ENCODE measurements around the gene PKN1. TPM values are rescaled to one million over a fixed set of nuclear protein-coding genes. Genes with fewer than 3 reads are reported as not detected.

Gene PKN1
- total RNA-seq, 2 experiments from 2014 or later = 171 TPM

GRCh38 chr19:14473073-14473977 is 40.2 kb downstream of the PKN1 start:
- ChIA-PET CTCF (interaction anchor here (0.6 to 1.4 kb wide), 8 partner anchors 22 to 337 kb away, joined by 3 to 5 read pairs (median 4); partner anchors contain the start of genes ASF1B and GIPC1), POLR2A (interaction anchor here (0.9 to 2.6 kb wide), 9 partner anchors 23 to 337 kb away, joined by 3 to 11 read pairs (median 7); partner anchors contain the start of genes ASF1B, DNAJB1 and PKN1)
- intact Hi-C loops (cut with DNase I, micrococcal nuclease) = loop anchor here (2.0 to 10.0 kb wide), 3 partner anchors 126 to 589 kb away; partner anchors contain the start of gene ASF1B (in 1 of the 2)
- Histone ChIP-seq H3K4me1 (ENCODE audit: insufficient read depth, low read length) (peaks cover 31% of the 10 kb centered on the region), H3K4me3 (ENCODE audit: low read length) (peak overlapping the region; percentile 34), H3K27ac (ENCODE audit: low read depth in 1 of 2, low read length in 2 of 2) (no peak overlapping the region), H3K9me3 (ENCODE audit: control insufficient read depth in 1 of 2, insufficient read depth in 1 of 2, low read length in 2 of 2) (peaks cover 0 to 3% of the 10 kb centered on the region in 2 experiments), H3K27me3 (ENCODE audit: control insufficient read depth in 1 of 2, insufficient read depth in 2 of 2, low read length in 2 of 2) (peaks cover 19 to 22% of the 10 kb centered on the region in 2 experiments), H3K36me3 (ENCODE audit: insufficient read depth, low read length) (peaks cover 36% of the 10 kb centered on the region)
- TF ChIP-seq CTCF (IDR thresholded peaks at IDR 0.05) = no peak
- Mint-ChIP-seq H3K4me1 (ENCODE audit: low read depth) (peaks cover 36% of the 10 kb centered on the region), H3K4me3 (peak overlapping the region; percentile 55), H3K27ac (no peak overlapping the region), H3K27me3 (peaks cover 33% of the 10 kb centered on the region), H3K9me3 (no peaks in the 10 kb centered on the region), H3K36me3 (ENCODE audit: low read depth) (peaks cover 15% of the 10 kb centered on the region)
- DNase-seq (peak in 1 of 14 experiments; percentile 47), ATAC-seq (ENCODE audit: poor library complexity) (no peak)

- Histone ChIP-seq H3K4me3 (ENCODE audit: low read length) (no peak overlapping the region), H3K27me3 (ENCODE audit: control insufficient read depth in 1 of 2, insufficient read depth in 2 of 2, low read length in 2 of 2) (peaks cover 19 to 22% of the 10 kb centered on the region in 2 experiments), H3K27ac (ENCODE audit: low read depth in 1 of 2, low read length in 2 of 2) (no peak overlapping the region), H3K36me3 (ENCODE audit: insufficient read depth, low read length) (peaks cover 37% of the 10 kb centered on the region), H3K4me1 (ENCODE audit: insufficient read depth, low read length) (peaks cover 31% of the 10 kb centered on the region), H3K9me3 (ENCODE audit: control insufficient read depth in 1 of 2, insufficient read depth in 1 of 2, low read length in 2 of 2) (peaks cover 0 to 3% of the 10 kb centered on the region in 2 experiments)
- TF ChIP-seq CTCF (IDR thresholded peaks at IDR 0.05) = no peak
- peak in 1 of 14 experiments; percentile 33 for DNase-seq
- Mint-ChIP-seq H3K27ac (no peak overlapping the region), H3K27me3 (peaks cover 33% of the 10 kb centered on the region), H3K9me3 (no peaks in the 10 kb centered on the region), H3K36me3 (ENCODE audit: low read depth) (peaks cover 7% of the 10 kb centered on the region), H3K4me3 (peak overlapping the region; percentile 1), H3K4me1 (ENCODE audit: low read depth) (peaks cover 36% of the 10 kb centered on the region)
- no peak for ATAC-seq (ENCODE audit: poor library complexity)
- ChIA-PET CTCF (no interaction called here), POLR2A (interaction anchor here (1.8 kb wide), 1 partner anchor 22 kb away, joined by 6 read pairs; no protein-coding TSS in a partner anchor)
- intact Hi-C loops (cut with DNase I, micrococcal nuclease) = loop anchor here (2.0 to 10.0 kb wide), 3 partner anchors 127 to 589 kb away; partner anchors contain the start of gene ASF1B (in 1 of the 2)
Measured at GRCh38 chr19:14473978-14474578, 41.0 kb downstream of the PKN1 start.

- CTCF ChIA-PET = interaction anchor here (0.7 to 1.3 kb wide), 6 partner anchors 13 to 338 kb away, joined by 3 to 8 read pairs (median 4); partner anchors contain the start of genes ASF1B and PKN1
- Histone ChIP-seq H3K36me3 (ENCODE audit: insufficient read depth, low read length) (peaks cover 34% of the 10 kb centered on the region), H3K27me3 (ENCODE audit: control insufficient read depth in 1 of 2, insufficient read depth in 2 of 2, low read length in 2 of 2) (peaks cover 19 to 22% of the 10 kb centered on the region in 2 experiments), H3K4me1 (ENCODE audit: insufficient read depth, low read length) (peaks cover 34% of the 10 kb centered on the region), H3K9me3 (ENCODE audit: control insufficient read depth in 1 of 2, insufficient read depth in 1 of 2, low read length in 2 of 2) (peaks cover 0 to 3% of the 10 kb centered on the region in 2 experiments), H3K4me3 (ENCODE audit: low read length) (no peak overlapping the region), H3K27ac (ENCODE audit: low read depth in 1 of 2, low read length in 2 of 2) (no peak overlapping the region)
- intact Hi-C loops (cut with DNase I, micrococcal nuclease) = loop anchor here (5.0 to 10.0 kb wide), 2 partner anchors 128 to 590 kb away; no protein-coding TSS in a partner anchor
- Mint-ChIP-seq H3K36me3 (ENCODE audit: low read depth) (no peaks in the 10 kb centered on the region), H3K4me3 (peak overlapping the region; percentile 1), H3K27me3 (peaks cover 33% of the 10 kb centered on the region), H3K9me3 (no peaks in the 10 kb centered on the region), H3K4me1 (ENCODE audit: low read depth) (peaks cover 36% of the 10 kb centered on the region), H3K27ac (no peak overlapping the region)
- DNase-seq (no peak), ATAC-seq (ENCODE audit: poor library complexity) (no peak)
- TF ChIP-seq CTCF (IDR thresholded peaks at IDR 0.05) = no peak
- POLR2A ChIA-PET = no interaction called here
Measured at GRCh38 chr19:14474827-14475226, 41.7 kb downstream of the PKN1 start.
